K562 (cell line): ENCODE data around the gene FES. TPM values are rescaled to one million over a fixed set of nuclear protein-coding genes. Genes with fewer than 3 reads are reported as not detected.

Experiments used
- POLR2G ChIP-seq: fragments of 200-400 bp; formaldehyde crosslinking; IDR thresholded peaks from 2 replicates; pipeline ENCODE4 v1.6.1; 2017; ENCODE audit warnings: low read depth, mild to moderate bottlenecking, antibody characterized with exemption, low read length, moderate library complexity
- PRPF4 ChIP-seq: fragments of 200-400 bp; formaldehyde crosslinking; IDR thresholded peaks from one replicate; pipeline ENCODE4 v1.6.1; 2017; ENCODE audit warnings: low read length, low read depth, mild to moderate bottlenecking; ENCODE audit not compliant: insufficient read depth, poor library complexity, severe bottlenecking
- RBFOX2 ChIP-seq: fragments of 200-400 bp; formaldehyde crosslinking; IDR thresholded peaks from 2 replicates; pipeline ENCODE4 v1.6.1; 2017; ENCODE audit warnings: low read depth, mild to moderate bottlenecking, low read length, moderate library complexity
- polyA plus RNA-seq, 8 experiments: library from polyadenylated mRNA; depleted of rRNA in 4 of 8; stranded (reverse) in 5 of 8; unstranded in 3 of 8; fragments of >200 nt; fragmentation: Nextera tagmentation in 2 of 8; fragmentation: Illumina TruSeq in 1 of 8; extraction: Ambion mirVana in 2 of 8; extraction: Trizol in 1 of 8; gene quantifications; 2 replicates each; pipeline versions ENCODE4 v1.2.1 to v1.2.3, GENCODE V29; 2011 to 2014; ENCODE audit warnings: inconsistent platforms in 1 of 8, missing spikeins in 1 of 8
- total RNA-seq, 7 experiments: library from RNA; depleted of rRNA in 6 of 7; stranded (reverse); fragments of >200 nt in 6 of 7; fragmentation: Illumina TruSeq in 2 of 7; extraction: Trizol in 2 of 7; gene quantifications; 2 replicates each; pipeline versions ENCODE4 v1.2.1 to v1.2.3, GENCODE V29; 2011 to 2021; ENCODE audit warnings: low replicate concordance in 1 of 7
- TF ChIP-seq, protein P1 (sequence below): IDR thresholded peaks from 3 replicates; pipeline ENCODE4 v1.6.1; 2011; ENCODE audit warnings: borderline replicate concordance, mild to moderate bottlenecking, moderate library complexity; ENCODE audit not compliant: insufficient read length; ENCODE audit errors: extremely low read depth
- TF ChIP-seq, protein P2 (sequence below): fragments of 200-800 bp; sonication (Bioruptor generic); IDR thresholded peaks from 2 replicates; pipeline ENCODE4 v1.6.1; 2017; ENCODE audit warnings: missing genetic modification characterization, missing compliant biosample characterization

Gene FES
- total and polyA plus RNA-seq, 9 of the 15 experiments (the other 6 are each of a cell fraction or from before 2014, with no cell fraction given): 0.38 to 2.6 (median 0.82) TPM

- TF ChIP-seq, protein P1, sequence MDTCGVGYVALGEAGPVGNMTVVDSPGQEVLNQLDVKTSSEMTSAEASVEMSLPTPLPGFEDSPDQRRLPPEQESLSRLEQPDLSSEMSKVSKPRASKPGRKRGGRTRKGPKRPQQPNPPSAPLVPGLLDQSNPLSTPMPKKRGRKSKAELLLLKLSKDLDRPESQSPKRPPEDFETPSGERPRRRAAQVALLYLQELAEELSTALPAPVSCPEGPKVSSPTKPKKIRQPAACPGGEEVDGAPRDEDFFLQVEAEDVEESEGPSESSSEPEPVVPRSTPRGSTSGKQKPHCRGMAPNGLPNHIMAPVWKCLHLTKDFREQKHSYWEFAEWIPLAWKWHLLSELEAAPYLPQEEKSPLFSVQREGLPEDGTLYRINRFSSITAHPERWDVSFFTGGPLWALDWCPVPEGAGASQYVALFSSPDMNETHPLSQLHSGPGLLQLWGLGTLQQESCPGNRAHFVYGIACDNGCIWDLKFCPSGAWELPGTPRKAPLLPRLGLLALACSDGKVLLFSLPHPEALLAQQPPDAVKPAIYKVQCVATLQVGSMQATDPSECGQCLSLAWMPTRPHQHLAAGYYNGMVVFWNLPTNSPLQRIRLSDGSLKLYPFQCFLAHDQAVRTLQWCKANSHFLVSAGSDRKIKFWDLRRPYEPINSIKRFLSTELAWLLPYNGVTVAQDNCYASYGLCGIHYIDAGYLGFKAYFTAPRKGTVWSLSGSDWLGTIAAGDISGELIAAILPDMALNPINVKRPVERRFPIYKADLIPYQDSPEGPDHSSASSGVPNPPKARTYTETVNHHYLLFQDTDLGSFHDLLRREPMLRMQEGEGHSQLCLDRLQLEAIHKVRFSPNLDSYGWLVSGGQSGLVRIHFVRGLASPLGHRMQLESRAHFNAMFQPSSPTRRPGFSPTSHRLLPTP: no peak
- TF ChIP-seq RBFOX2 (peak; percentile 49), POLR2G (peak; percentile 63; the same call in 1 of the 2 replicates), PRPF4 (no peak)
- TF ChIP-seq, protein P2, sequence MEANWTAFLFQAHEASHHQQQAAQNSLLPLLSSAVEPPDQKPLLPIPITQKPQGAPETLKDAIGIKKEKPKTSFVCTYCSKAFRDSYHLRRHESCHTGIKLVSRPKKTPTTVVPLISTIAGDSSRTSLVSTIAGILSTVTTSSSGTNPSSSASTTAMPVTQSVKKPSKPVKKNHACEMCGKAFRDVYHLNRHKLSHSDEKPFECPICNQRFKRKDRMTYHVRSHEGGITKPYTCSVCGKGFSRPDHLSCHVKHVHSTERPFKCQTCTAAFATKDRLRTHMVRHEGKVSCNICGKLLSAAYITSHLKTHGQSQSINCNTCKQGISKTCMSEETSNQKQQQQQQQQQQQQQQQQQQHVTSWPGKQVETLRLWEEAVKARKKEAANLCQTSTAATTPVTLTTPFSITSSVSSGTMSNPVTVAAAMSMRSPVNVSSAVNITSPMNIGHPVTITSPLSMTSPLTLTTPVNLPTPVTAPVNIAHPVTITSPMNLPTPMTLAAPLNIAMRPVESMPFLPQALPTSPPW (CRISPR knock-in tag): 0 out of 2 replicates have a peak, but pooled peaks have one; percentile 12
Observed at GRCh38 chr15:90882781-90883525, 1.4 kb upstream of the FES start (continued).
